Stimulated activated CD4-positive, alpha-beta T cell treated with anti-CD3 and anti-CD28 coated beads, TNF-alpha, amount 100 ng/mL, for 48 hours (primary cell): Measurements from ENCODE around the gene KRAS.

Experiments
- DNase-seq, 3 donors: peaks; one replicate each; pipeline ENCODE4 v3.0.0-alpha.2; 2020; ENCODE audit warnings: low read depth in 3 of 3

Gene KRAS

DNA sequence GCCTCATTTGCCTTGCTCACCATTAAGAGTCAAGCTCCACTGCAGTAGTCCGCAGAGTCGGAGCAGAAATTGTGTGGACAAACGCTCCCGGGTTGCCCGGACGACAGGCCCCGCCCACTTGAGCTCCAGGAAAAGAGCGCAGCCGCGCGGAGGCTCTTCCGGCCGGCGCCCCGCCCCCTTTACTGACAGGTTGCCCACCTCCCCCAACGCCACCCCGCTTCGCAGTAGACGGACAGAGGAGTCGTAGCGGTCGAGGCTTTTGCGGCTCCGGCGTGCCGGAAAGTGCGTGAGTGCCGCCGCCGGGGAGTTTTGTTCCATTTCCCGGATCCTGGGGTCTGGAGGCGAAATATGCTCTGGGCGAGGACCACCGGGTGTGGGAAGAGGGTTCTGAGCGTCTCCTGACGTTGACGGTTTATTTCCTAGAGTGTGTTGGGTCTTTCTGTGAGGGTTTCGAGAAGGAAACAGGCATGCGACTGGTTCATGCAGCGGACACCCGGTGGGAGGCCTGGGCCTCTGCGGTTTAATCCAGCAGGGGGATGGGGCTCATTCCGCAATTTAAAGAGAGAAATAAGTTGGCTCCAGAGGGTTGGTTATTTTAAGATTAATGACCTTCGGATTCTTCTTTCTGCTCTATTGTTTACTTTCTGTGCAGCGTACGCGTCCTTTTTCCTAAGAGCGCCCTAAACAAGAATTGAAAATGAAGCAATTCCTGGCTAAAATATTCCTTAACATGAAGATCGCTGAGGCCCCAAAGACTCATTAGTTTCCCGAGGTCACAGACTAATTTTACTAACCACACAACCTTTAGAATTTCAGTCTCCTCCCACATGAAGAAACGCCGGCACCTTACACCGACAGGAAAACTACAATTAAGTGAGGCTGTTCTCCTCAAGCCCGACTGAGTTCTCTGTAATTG is 55.4 kb downstream of the KRAS start, which contains the start of the genes DNAI7 and ETFRF1:
Gene DNAI7 (minus strand): TSS at position 105 of the 916 bp plus-strand sequence. CDS start 82 bp downstream, at position 23.
Gene ETFRF1 (plus strand): TSS at position 182 of the 916 bp plus-strand sequence. CDS start 8,720 bp downstream, outside the sequence.
- peak; percentile 88 to 98 (median 91) for DNase-seq

DNA sequence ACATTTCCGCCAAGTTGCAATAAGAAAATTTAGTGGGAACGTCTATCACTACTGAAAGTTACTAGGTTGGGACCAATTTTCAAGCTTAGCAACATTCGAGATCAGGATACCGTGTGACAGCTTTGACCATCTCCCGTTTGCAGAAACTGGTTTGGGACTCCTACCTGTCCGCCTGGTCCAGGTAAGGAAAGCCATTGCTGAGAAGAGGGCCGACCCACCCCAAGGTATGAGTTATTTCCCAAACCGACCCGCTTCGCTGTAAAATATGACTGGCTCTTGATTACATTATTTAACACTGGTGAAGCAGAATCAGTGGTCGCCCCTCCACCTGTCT is 56.0 kb downstream of the KRAS start:
- no peak for DNase-seq

DNA sequence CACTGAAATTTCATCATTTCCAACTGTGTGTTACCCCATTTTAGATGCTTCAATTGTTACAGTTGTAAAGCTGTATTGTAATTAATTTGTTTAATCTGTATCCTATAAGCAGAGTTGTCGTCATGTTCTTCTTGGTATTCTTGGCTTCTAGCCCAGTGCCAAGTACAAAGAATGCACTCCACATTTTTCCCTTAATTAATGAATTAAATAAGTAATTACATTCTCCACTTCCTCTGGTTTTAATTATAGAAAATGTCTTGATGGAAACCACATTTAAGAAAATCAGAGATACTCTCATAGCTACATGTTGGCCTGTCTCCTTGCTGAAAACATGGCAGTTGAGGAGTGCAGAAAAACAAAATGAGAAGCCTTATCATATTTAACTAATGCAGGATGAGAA is 56.5 kb downstream of the KRAS start:
- no peak for DNase-seq

DNA sequence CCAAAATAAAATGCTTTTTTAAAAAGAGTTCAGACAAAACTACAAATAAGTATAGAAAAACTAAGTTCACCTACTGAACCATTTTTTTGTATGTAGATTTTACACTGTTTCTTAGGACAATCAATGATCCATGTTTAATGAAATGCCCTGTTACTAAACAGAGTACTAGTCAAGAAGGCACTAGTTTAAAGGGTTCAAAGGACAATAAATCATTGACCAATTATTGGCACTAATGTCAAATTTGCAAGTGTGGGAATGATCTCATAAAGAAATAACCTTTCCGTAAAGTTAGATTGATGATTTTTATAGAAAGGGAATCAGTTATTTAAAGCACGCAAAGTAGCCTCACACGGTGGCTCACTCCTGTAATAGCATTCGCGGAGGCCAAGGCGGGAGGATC is 59.9 kb downstream of the KRAS start:
- no peak for DNase-seq

DNA sequence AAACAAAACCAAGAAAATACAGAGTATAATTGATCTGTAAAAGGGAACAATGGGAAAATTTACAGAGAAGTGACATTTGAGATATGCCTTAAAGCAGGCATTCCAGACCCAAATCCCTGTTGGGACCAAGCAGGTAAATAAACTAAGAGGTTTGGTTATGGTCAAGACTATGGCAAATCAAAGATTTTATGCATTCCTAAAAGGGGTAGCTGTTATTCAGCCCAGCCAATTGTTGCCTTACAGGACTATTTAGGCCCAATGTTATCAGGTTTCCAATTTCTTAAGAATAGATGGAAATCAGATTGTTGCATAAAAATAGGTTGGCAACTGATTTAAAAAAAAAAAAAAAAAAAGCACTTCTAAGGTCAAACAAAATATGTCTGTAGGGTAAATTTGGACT is 61.1 kb downstream of the KRAS start:
- no peak for DNase-seq

DNA sequence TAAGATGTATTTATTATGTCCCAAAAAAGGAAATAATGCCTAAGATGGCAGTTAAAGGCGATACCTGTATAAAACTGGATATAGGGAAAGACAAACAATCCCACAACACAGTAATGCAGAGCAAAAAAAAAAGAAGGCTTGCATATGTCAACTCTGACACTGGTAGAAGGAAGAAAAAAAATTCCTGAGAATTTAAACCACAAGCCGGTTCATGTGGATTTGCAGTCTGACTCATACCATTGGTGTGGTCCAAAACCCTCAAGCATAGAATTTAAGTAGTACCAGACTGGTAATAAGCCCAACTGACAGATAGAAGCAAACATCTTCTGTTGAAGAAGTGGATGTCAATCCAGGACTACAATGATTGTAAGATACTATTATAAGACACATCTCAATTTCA is 62.9 kb downstream of the KRAS start:
- DNase-seq, result no peak

DNA sequence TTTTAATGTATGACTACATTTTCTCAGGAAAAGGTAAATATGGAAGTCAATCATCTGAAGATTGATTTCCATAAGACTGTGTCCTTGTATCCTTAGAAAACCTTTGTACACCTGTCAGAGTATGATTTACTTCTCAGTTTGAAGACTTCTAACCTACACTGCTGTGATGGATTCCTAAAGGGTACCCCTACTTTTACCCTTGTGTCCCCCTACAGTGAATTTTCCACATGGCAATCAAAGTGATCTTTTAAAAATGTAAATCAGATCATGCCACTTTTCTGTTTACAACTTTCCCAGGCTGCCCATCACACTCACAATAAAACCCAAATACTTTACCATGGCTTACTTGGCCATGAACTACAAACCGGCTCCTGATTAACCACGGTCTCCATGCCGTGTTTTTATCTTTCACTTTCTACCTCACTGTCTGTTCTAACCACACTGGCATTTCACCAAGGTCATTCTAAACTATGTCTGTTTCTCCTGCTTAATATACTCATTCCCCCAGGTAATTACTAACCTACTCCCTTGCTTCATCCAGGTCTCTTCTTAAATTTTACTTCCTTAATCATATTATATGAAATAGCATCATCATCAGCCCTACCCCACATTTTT is 63.8 kb downstream of the KRAS start:
- no peak for DNase-seq

DNA sequence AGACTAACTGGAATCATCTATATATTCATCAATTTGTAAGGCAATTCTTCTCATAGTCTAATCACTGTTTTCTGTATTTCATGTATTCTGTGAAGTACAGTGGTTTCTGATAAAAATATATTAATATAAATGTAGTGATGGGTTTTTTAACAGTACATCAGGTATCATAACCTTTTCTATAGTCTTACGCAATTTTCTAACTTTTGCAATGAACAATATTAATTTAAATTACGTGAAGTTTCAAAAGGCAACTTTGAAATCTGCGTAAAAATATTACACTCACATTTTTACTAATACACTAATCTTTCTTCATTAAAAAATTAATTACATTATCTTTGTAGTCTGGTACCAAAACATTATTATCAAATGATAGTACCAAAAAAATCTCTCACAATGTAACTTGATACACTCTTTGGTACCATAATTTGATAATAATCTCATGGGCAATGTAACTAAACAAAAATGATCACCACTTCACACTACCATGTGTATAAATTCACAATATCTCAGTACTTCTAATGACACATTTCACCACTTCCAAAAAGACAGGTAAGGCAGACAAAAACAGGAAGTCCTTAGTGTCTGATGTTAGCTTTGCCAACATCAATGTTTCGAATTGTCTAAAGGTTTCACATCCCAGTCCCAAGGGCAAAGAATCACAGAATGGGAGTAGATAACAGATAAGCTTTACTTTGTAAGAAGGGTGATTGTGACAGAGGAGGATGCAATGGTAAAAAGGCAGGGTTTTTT is 64.5 kb downstream of the KRAS start:
- DNase-seq, result no peak

DNA sequence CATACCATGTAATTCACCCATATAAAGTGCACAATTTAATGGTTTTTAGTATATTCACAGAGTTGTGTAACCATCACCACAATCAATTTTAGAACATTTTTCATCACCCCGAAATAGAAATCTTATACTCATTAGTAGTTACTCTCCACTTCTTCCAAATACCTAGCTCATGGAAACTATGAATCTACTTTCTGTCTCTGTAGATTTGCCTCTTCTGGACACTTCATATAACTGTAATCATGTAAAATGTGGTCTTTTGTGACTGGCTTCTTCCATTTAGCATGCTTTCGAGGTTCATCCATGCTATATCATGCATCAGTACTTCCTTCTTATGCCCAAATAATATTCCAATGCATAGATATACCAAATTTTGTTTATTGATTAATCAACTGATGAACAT is 66.6 kb downstream of the KRAS start:
- no peak for DNase-seq

DNA sequence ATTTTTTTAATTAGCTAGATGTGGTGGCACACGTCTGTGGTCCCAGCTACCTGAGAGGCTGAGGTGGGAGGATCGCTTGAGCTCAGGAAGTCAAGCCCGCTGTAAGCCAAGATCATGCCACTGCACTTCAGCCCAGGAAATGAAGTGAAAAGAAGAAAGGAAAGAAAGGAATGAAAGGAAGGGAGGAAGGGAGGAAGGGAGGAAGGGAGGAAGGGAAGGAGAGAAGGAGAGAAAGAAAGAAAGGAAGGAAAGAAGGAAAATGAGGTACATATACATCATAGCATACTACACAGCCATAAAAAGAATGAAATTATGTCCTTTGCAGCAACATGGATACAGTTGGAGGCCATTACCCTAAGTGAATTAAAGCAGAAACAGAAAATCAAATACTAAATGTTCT is 68.0 kb downstream of the KRAS start:
- DNase-seq, result no peak

DNA sequence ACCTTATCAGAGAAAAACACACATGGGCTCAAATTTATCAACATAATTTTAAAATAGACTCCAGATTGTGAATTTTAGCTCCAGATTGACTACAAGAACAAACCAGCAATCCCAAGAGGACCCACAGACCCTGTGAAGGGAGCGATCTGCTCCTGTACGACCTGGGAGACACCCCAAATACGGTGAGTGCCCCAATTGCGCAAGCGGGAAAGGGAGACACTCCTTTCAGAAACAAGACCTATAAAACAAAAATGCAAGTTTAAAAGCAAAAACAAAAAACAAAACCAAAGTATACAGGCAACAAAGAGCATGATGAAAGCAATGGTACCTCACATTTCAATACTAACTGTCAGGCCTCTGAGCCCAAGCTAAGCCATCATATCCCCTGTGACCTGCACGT is 87.9 kb downstream of the KRAS start:
- DNase-seq, result no peak

DNA sequence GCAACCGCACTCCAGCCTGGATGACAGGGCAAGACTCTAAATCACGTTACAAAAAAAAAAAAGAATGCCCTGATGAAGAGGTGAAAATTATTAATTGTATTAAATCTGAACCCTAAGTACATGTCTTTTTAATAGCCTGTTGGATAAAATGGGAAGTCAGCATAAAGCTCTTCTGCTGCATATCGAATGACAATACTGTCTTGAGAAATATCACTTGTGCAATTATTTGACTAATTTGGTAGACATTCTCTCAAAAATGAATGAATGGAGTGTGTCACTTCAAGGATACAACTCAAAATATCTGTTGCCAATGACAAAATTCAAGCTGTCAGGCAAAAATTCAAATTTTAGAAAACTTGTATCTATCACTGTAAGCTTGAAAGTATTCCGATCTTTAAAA is 94.7 kb downstream of the KRAS start:
- no peak for DNase-seq

DNA sequence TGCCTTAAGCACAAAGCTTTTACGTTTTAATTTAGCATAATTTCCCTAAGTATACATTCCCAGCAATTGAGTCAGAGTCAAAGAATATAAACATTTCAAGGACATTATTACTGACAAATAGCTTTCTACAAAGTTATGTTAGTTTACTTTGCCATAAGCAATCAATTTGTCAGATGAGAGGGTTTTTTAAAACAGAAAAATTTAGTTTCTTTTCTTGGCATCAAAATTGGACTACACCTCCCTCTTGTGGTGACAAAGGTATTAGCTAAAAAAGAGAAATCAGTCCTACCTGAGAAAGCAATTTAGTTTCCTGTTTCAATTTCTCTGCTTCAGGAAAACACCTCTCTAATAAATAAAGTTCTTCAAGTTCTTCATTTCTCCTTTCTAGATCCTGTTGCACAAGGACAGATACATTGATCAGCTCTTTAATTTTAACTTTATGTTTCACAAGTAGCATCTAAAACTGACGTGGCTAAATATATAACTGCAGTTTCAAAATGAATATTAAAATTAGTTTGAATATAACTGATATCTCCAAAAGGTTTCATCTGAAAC is 95.6 kb downstream of the KRAS start:
- no peak for DNase-seq
